Heart left ventricle (tissue), 16 donors: Measurements from ENCODE around the gene ZNF492. TPM values are rescaled to one million over a fixed set of nuclear protein-coding genes. Genes with fewer than 3 reads are reported as not detected.

Experiments used
- ATAC-seq, 4 donors: fragments of 200-7000 bp; cut with Tn5 transposase; one replicate each; pipeline ENCODE4 v1.9.1; 2020 to 2022; ENCODE audit warnings: moderate library complexity in 4 of 4, mild to moderate bottlenecking in 3 of 4, moderate number of reproducible peaks in 1 of 4
- DNase-seq, 5 donors: peaks; one replicate each; pipeline ENCODE4 v3.0.0-alpha.2; 2020
- H3K27ac ChIP-seq, 12 donors: fragments of 200-600 bp; sonication (generic) in 4 of 12; one replicate each; pipeline versions ENCODE4 v1.5.0 to v1.8.0; 2016 to 2022; ENCODE audit warnings: mild to moderate bottlenecking in 2 of 12
- H3K27me3 ChIP-seq, 9 donors: fragments of 200-600 bp; sonication (generic) in 2 of 9; one replicate each; pipeline versions ENCODE4 v1.5.1 to v1.8.0; 2016 to 2022; ENCODE audit warnings: mild to moderate bottlenecking in 3 of 9
- H3K36me3 ChIP-seq, 9 donors: fragments of 200-600 bp; sonication (generic) in 2 of 9; one replicate each; pipeline versions ENCODE4 v1.5.0 to v1.8.0; 2018 to 2022; ENCODE audit warnings: mild to moderate bottlenecking in 2 of 9
- H3K4me1 ChIP-seq, 12 donors: fragments of 200-600 bp; sonication (generic) in 4 of 12; one replicate each; pipeline versions ENCODE4 v1.5.0 to v1.8.0; 2016 to 2022; ENCODE audit warnings: mild to moderate bottlenecking in 3 of 12
- H3K4me3 ChIP-seq, 12 donors: fragments of 200-600 bp; sonication (generic) in 4 of 12; one replicate each; pipeline versions ENCODE4 v1.5.0 to v1.8.0; 2017 to 2022; ENCODE audit warnings: mild to moderate bottlenecking in 9 of 12, moderate library complexity in 4 of 12
- H3K9me3 ChIP-seq, 12 donors: fragments of 200-600 bp; sonication (generic) in 4 of 12; one replicate each; pipeline versions ENCODE4 v1.5.0 to v1.8.0; 2016 to 2022; ENCODE audit warnings: mild to moderate bottlenecking in 1 of 12
- POLR2A ChIP-seq, 2 donors: fragments of 450-650 bp; IDR thresholded peaks; one replicate each; pipeline ENCODE4 v1.6.1; 2017; ENCODE audit warnings: antibody characterized with exemption in 2 of 2, mild to moderate bottlenecking in 2 of 2, moderate library complexity in 2 of 2
- WGBS, 4 donors: extraction: QIAGEN DNeasy Blood & Tissue Kit in 2 of 4; methylation state at CpG; one replicate each; pipeline versions ENCODE4 v1.1.5 to v1.1.7; 2013 to 2018; 5-methylcytosine and 5-hydroxymethylcytosine counted together
- intact Hi-C, 10 donors: fragments of 100-400 bp; cut with DNase I; formaldehyde crosslinking; loops; one replicate each; pipeline versions ENCODE4 v1.11.1 to v1.14.2; 2022
- polyA plus RNA-seq, 2 donors: library from polyadenylated mRNA; stranded (reverse); fragments of 200-250 nt; gene quantifications; one replicate each; pipeline ENCODE4 v1.2.3, GENCODE V29; 2013
- total RNA-seq, 9 donors: library from RNA; depleted of rRNA in 2 of 9; stranded (reverse); fragments of >200 nt in 2 of 9; fragmentation: NEBNext Ultra II Directional in 3 of 9; extraction: Animal tissue kit (Norgen Biotek cat#: 25700) in 3 of 9; gene quantifications; one replicate each; pipeline versions ENCODE4 v1.1.0 to v1.2.4, GENCODE V29; 2016 to 2023
- TF ChIP-seq, protein P1 (sequence below), 12 donors: fragments of 200-600 bp; sonication (generic) in 4 of 12; IDR thresholded peaks; one replicate each; pipeline versions ENCODE4 v1.5.0 to v1.8.0; 2018 to 2022; ENCODE audit warnings: antibody characterized with exemption in 12 of 12, mild to moderate bottlenecking in 5 of 12
- donor health status: ischemic (EF 13 %, LVEDD 7.1; RV severe dilation, severe dysfunction).
- donor health status: healthy with polysubstance abuse.
- donor health status: DM: no; HTN: yes; CAD: no.
- donor health status: DM: no; HTN: no; CAD: no.
- donor health status: ischemic (EF 25% LVEDD 6.9; RV normal size, moderate dysfunction).
- donor health status: ischemic (EF 25% LVEDD 5.7; RV mildly dilated, moderate dysfunction).
- donor health status: healthy.
- donor health status: DM: yes; HTN: yes; CAD: no.
- donor health status: ischemic (EF 35%, LVEDD 5.7; RV mildly dilated, moderate dysfunction).
- donor health status: nonischemic (EF 11% LVEDD 7.7; RV severe dilation, severe dysfunction).
- donor health status: DM: yes; HTN: yes; CAD: no.
- donor health status: PGD.
- donor health status: ischemic (EF 29% LVEDD 5.4; RV normal size, mild dysfunction).
- donor health status: nonischemic (EF 23%, LVEDD 6.1; RV moderate dilation, normal function).

ZNF492 gene
- total and polyA plus RNA-seq, 11 donors = 0.04 to 0.24 (median 0.13) TPM; not detected in 3

DNA sequence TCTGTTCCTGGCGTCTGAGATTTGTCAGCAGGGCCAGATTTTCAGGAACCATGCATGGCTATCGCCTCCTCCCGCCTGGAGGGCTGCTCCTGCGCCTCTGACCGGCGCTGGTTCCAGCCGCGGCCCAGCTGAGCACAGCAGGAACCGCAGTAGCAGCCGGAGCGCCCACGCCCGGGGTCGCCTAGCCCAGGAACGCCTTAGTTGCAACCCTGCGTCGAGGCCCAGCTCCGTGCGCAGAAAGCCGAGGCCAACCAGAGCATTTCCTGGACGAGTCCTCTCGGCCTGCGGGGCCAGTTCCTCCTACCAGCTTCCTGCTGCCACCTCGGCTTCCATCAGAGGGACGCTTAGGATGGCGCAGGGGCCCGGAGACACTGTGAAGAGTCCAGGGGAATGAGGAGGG lies 74.9 kb downstream of the ZNF492 start:
- TF ChIP-seq, protein P1, sequence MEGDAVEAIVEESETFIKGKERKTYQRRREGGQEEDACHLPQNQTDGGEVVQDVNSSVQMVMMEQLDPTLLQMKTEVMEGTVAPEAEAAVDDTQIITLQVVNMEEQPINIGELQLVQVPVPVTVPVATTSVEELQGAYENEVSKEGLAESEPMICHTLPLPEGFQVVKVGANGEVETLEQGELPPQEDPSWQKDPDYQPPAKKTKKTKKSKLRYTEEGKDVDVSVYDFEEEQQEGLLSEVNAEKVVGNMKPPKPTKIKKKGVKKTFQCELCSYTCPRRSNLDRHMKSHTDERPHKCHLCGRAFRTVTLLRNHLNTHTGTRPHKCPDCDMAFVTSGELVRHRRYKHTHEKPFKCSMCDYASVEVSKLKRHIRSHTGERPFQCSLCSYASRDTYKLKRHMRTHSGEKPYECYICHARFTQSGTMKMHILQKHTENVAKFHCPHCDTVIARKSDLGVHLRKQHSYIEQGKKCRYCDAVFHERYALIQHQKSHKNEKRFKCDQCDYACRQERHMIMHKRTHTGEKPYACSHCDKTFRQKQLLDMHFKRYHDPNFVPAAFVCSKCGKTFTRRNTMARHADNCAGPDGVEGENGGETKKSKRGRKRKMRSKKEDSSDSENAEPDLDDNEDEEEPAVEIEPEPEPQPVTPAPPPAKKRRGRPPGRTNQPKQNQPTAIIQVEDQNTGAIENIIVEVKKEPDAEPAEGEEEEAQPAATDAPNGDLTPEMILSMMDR (IDR thresholded peaks at IDR 0.05) = no peak
- TF ChIP-seq POLR2A (IDR thresholded peaks at IDR 0.05) = no peak
- peaks cover 0 to 46% (median 4%) of the 10 kb centered on the region in 12 donors for H3K9me3 ChIP-seq
- H3K36me3 ChIP-seq = no peaks in the 10 kb centered on the region
- ATAC-seq (no peak), DNase-seq (no peak)
- intact Hi-C loops = no loop called here
- no peak overlapping the region for H3K27ac ChIP-seq
- H3K4me3 ChIP-seq = no peak overlapping the region
- no peaks in the 10 kb centered on the region for H3K27me3 ChIP-seq
- 16 to 30% (median 23%) methylated on average over 22 to 27 of the region's 27 CpGs for whole genome bisulfite sequencing, 4 donors
- no peaks in the 10 kb centered on the region for H3K4me1 ChIP-seq

Other genes with a start within 250 kb of the ZNF492 start
- gene ZNF98, start 212.0 kb upstream of the ZNF492 start, total RNA-seq = 1 to 10 TPM in 5 of 9 donors, under 1 TPM in 2, not detected in 2; 0.10 to 4.7 (median 2.0) TPM
- gene ZNF98, start 212.0 kb upstream of the ZNF492 start, polyA plus RNA-seq = 1 to 10 TPM in 1 of 2 donors, under 1 TPM in 1; 0.19 to 2.6 TPM
- gene ZNF99, start 149.8 kb downstream of the ZNF492 start, total RNA-seq = under 1 TPM; 0.06 to 0.20 (median 0.10) TPM
- gene ZNF99, start 149.8 kb downstream of the ZNF492 start, polyA plus RNA-seq = under 1 TPM; 0.04 to 0.07 TPM
- not detected for gene ZNF723, start 198.0 kb downstream of the ZNF492 start, total RNA-seq
- gene ZNF723, start 198.0 kb downstream of the ZNF492 start, polyA plus RNA-seq = not detected